ENCODE data around the gene SMIM8.

The SMIM8 gene

DNA sequence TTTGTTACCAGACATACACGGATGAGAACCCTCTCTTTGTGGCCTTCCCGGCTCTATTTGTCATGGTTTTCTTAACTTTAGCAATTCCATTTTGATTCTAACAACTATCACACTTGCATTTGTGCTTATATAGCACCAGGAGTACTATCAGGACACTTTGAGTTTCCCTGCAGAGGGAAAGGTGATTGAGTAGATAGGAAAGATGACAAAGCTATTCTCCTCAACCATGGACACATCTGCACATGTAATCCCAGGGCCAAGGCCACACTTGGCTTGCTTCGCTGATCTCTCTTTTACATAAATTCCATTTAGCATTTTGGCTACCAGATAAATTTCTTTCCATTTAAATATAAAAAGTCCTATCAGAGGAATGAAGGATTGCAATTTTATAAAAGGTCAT, 62.1 kb downstream of the SMIM8 start:
- TF ChIP-seq GABPA (IDR thresholded peaks at IDR 0.05; ENCODE audit: low read depth) (no peak), CTCF (IDR thresholded peaks at IDR 0.05; ENCODE audit: insufficient read depth, low read length) (no peak), SPI1 (IDR thresholded peaks at IDR 0.05; ENCODE audit: borderline replicate concordance, low read depth) (no peak), POLR2AphosphoS5 (IDR thresholded peaks at IDR 0.05; ENCODE audit: low read depth) (no peak)
- TF ChIP-seq, protein P1, sequence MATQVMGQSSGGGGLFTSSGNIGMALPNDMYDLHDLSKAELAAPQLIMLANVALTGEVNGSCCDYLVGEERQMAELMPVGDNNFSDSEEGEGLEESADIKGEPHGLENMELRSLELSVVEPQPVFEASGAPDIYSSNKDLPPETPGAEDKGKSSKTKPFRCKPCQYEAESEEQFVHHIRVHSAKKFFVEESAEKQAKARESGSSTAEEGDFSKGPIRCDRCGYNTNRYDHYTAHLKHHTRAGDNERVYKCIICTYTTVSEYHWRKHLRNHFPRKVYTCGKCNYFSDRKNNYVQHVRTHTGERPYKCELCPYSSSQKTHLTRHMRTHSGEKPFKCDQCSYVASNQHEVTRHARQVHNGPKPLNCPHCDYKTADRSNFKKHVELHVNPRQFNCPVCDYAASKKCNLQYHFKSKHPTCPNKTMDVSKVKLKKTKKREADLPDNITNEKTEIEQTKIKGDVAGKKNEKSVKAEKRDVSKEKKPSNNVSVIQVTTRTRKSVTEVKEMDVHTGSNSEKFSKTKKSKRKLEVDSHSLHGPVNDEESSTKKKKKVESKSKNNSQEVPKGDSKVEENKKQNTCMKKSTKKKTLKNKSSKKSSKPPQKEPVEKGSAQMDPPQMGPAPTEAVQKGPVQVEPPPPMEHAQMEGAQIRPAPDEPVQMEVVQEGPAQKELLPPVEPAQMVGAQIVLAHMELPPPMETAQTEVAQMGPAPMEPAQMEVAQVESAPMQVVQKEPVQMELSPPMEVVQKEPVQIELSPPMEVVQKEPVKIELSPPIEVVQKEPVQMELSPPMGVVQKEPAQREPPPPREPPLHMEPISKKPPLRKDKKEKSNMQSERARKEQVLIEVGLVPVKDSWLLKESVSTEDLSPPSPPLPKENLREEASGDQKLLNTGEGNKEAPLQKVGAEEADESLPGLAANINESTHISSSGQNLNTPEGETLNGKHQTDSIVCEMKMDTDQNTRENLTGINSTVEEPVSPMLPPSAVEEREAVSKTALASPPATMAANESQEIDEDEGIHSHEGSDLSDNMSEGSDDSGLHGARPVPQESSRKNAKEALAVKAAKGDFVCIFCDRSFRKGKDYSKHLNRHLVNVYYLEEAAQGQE (IDR thresholded peaks at IDR 0.05; ENCODE audit: insufficient replicate concordance, low read depth) = no peak
- Histone ChIP-seq H3K4me3 (replicated peaks; ENCODE audit: insufficient read depth, low read length) (no peak overlapping the region), H3K27ac (replicated peaks) (no peak overlapping the region), H3K27me3 (ENCODE audit: insufficient read depth, poor library complexity, severe bottlenecking) (no peaks in the 10 kb centered on the region)
- no peak for DNase-seq (ENCODE audit: low read depth in 1 of 2, low spot score in 1 of 2)

DNA sequence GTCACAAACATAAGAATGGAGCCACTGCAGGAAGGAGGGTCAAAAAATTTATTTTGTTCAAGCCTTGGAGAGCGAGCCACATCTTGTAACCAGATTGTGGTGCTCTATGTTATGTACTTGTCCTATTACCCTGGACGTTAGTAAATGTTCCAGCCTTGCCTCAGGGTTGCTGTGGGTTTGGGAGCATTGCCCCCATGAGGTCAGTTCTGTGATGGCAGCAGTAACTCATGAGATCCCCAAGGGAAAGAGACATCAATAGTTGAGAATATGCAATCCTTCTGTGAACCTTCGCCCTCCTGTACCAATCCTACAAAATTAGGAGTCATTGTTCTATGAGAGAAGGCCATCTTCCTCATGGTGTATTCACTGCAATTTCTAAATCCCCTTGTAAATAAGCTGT, 68.9 kb downstream of the SMIM8 start:
- no peak overlapping the region for H3K27ac ChIP-seq (replicated peaks)
- TF ChIP-seq CTCF (IDR thresholded peaks at IDR 0.05; ENCODE audit: insufficient read depth, low read length) (peak; percentile 45), SPI1 (IDR thresholded peaks at IDR 0.05; ENCODE audit: borderline replicate concordance, low read depth) (no peak)
- peak in 1 of 2 experiments; percentile 56 for DNase-seq (ENCODE audit: low read depth in 1 of 2, low spot score in 1 of 2)
- no peak overlapping the region for H3K4me3 ChIP-seq (replicated peaks; ENCODE audit: insufficient read depth, low read length)
- no peaks in the 10 kb centered on the region for H3K27me3 ChIP-seq (ENCODE audit: insufficient read depth, poor library complexity, severe bottlenecking)
